ENCODE measurements around the gene ERVK3-1. TPM values are rescaled to one million over a fixed set of nuclear protein-coding genes. Genes with fewer than 3 reads are reported as not detected.

Gene ERVK3-1
- total and polyA plus RNA-seq, 2 of the 13 experiments (the other 11 are each of a cell fraction or from before 2014, with no cell fraction given): 28.5 to 38.7 TPM

GRCh38 chr19:58326501-58326913 is 21.3 kb downstream of the ERVK3-1 start (continued):
- TF ChIP-seq SMYD3 (CRISPR knock-in tag; IDR thresholded peaks at IDR 0.05) (peak; percentile 62; the same call in 1 of the 2 replicates), CTCF (CRISPR knock-in tag; IDR thresholded peaks at IDR 0.05) (peak; percentile 28; the same call in 1 of the 2 replicates), ZNF468 (CRISPR knock-in tag; IDR thresholded peaks at IDR 0.05) (no peak; the same call in 1 of the 2 replicates), FOXM1 (CRISPR knock-in tag; IDR thresholded peaks at IDR 0.05) (no peak), ZBTB26 (CRISPR knock-in tag; IDR thresholded peaks at IDR 0.05; ENCODE audit: borderline replicate concordance) (no peak), MBD4 (IDR thresholded peaks at IDR 0.05; ENCODE audit: borderline replicate concordance, low read length) (no peak), RXRA (CRISPR knock-in tag; IDR thresholded peaks at IDR 0.05) (no peak), ZKSCAN5 (CRISPR knock-in tag; IDR thresholded peaks at IDR 0.05) (peak; percentile 69; the same call in 1 of the 2 replicates), ZBTB43 (CRISPR knock-in tag; conservative IDR thresholded peaks at IDR 0.05) (no peak), HNRNPLL (IDR thresholded peaks at IDR 0.05; ENCODE audit: low read depth, low read length, poor library complexity, severe bottlenecking) (no peak), ZNF776 (CRISPR knock-in tag; IDR thresholded peaks at IDR 0.05) (no peak; the same call in 1 of the 2 replicates), CAMTA2 (CRISPR knock-in tag; IDR thresholded peaks at IDR 0.05; ENCODE audit: borderline replicate concordance) (0 out of 2 replicates have a peak, but pooled peaks have one; percentile 70), ZNF138 (CRISPR knock-in tag; IDR thresholded peaks at IDR 0.05; ENCODE audit: low read depth) (0 out of 2 replicates have a peak, but pooled peaks have one; percentile 65), PRDM15 (CRISPR knock-in tag; IDR thresholded peaks at IDR 0.05) (no peak), ZNF709 (CRISPR knock-in tag; IDR thresholded peaks at IDR 0.05) (no peak), ZNF383 (CRISPR knock-in tag; IDR thresholded peaks at IDR 0.05; ENCODE audit: borderline replicate concordance) (no peak), ZNF430 (CRISPR knock-in tag; IDR thresholded peaks at IDR 0.05) (no peak), ZNF687 (CRISPR knock-in tag; IDR thresholded peaks at IDR 0.05) (no peak)
